Nucleus accumbens (tissue), 56 donors: ENCODE measurements around the gene TPM1.
"Not testable (repeated sequence)": the region's sequence is repeated elsewhere in the genome, so short reads cannot be mapped to it uniquely, and the experiment has no call there.

Experiments used
- DNase-seq, 56 donors: peaks; one replicate each; lab custom pipeline; 2025; lab: John Stamatoyannopoulos, UW

The TPM1 gene

GRCh38 chr15:63041974-63042876, at the start of gene TPM1:
TPM1 (plus strand) TSS chr15:63042747; CDS start chr15:63042830, 83 bp downstream.
- peak in 27 of 56 donors; percentile 6 to 78 (median 21) for DNase-seq

DNA sequence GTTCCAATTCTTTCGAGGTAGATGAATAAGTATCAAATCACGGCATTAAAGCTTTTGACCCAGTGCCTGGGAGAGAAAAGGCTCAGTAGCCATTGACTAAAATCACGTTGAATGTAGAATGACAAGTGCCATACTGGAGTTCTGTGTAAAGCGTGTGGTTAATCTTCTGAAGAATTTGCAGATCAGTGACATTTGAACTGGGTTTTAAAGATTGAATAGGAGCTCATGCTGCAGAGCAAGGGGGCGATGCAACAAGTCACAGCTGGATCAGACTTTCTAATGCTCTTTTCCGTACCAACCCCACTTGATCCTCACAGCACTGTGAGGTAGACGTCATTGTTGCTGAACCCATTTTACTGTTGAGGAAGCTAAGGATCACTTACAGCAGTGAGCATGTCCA, 49.5 kb upstream of the TPM1 start:
- DNase-seq = no peak

- DNase-seq = not testable (repeated sequence)
Observed at GRCh38 chr15:62993632-62994031, 48.9 kb upstream of the TPM1 start.

DNA sequence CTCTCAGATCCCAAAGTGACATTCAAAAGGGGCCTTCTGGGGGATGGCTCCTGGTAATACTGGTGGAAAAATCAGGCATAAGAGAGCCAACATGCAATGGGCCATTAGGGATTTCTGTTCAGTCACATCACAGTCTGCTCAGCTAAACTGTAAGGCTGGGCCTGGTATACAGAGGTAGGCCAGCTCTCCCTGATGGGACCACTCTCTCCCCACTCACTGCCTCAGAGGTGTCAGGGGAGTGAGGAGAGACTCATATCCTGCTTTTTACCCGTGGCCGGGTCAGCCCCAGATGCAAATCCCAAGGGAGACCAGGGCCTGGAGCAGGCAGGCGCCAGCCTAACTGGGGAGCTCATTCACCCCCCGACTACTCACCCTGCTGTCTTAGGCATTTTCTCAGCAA, 48.1 kb upstream of the TPM1 start:
- DNase-seq = no peak

- DNase-seq = no peak
Observed at GRCh38 chr15:62994975-62995681, 47.4 kb upstream of the TPM1 start.

DNA sequence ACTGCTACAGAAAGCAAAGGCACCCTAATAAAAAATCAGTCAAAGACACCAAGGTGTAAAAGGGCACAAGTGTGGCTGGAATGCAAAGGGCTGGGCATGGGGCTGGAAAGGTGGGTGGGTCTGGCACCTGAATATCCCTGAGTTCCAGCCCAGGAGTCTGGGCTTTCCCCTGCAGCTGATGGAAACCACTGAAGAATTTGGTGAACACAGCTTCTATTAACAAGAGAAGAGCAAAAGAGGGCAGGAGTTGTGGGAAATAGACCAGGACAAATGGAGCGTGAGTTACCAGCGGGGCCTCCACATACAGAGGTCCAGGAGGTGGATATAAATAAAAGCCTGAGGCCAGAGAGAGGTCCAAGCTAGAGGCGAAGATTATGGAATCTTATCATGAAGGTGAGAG, 45.1 kb upstream of the TPM1 start:
- no peak for DNase-seq

GRCh38 chr15:62998262-62998890, 44.2 kb upstream of the TPM1 start:
- DNase-seq = no peak

DNA sequence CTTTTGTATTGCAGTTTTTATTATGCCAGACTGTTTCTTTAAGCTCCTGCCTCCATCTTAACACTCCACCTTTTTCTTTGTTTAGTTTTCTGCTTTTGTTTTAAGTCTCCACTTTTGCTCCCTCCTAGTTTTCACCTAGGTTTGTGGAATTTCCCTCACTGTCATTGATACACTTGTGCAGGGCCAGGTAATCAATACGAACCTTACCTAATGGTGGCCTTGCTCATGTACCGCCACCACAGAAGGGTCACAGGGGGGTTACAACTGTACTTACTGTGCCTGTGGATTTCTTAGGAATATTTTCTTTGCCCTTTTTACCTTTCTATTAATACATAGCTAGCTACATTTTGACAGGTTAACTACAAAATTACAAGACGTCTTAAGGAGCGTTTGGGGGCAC, 43.4 kb upstream of the TPM1 start:
- no peak for DNase-seq

GRCh38 chr15:62999923-63000561, 42.5 kb upstream of the TPM1 start:
- DNase-seq = no peak

DNA sequence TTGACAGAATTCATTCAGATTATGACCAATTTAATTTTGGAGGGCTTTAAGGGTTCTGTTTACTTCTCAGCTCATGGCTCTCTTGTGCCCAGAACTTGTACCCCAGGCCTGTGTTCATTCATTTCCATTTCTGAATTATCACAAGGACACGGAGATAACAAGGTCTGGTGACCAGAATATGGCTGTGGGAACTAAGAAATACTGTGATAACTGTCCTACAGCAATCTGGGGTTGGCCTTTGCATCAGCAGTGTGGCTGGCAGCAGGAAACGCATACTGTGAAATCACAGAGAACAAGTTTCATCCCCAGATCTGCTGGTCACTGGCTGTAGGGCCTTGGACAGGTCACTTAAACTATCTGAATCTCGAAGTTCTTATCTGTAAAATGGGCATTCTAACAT, 41.8 kb upstream of the TPM1 start:
- no peak for DNase-seq

DNA sequence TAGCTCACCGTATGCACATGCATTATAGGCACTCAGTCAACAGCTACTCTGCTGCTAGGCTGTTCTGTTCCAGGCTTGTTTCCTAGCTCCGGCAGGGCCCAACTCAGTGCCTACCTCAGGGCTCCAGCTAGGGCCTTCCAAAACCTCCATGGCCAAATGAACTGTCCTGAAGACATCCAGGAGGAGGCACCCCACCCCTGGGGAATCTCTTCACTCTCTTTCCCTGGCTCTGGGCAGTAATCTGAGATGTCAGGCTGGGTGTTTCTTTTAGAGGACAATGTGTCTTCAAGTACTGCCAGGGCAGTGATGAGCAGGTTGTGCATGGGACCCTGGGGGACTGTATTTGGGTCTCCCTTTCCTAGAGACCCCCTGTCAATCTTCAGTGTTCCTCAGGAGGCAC, 38.3 kb upstream of the TPM1 start:
- no peak for DNase-seq

GRCh38 chr15:63006032-63006878, 36.3 kb upstream of the TPM1 start:
- DNase-seq = no peak

DNA sequence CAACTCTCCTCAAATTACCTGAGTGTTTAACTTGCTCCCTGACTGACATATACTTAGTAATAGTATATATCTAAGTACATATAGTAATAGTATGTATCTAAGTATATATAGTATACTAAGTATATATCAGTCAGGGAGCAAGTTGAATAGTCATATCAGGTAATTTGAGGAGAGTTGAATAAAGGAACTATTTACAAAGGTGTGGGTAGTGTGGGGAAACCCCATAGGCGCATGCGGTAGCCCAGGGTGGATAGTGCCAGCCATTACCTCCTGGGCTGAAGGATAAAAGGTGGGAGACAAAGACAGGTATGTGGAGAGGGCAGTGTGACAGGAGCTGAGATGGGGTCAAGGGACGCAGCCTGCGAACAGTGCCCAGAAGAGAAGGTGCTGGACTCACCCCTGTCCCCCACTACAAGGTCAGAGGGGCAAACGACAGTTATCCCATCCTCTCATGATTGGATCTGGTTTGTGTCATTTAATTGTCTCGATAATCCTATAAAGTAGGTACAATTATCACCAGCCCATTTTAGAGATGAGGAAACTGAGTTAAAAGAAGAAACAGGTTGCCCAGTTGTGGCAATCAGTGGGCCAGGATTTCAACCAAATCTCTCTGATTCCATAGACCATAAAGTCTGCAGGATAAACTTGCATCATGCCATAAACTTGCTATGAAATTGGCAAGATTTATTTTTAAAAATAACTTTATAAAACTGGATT, 34.1 kb upstream of the TPM1 start:
- no peak for DNase-seq

GRCh38 chr15:63010386-63010785, 32.2 kb upstream of the TPM1 start:
- no peak for DNase-seq

DNA sequence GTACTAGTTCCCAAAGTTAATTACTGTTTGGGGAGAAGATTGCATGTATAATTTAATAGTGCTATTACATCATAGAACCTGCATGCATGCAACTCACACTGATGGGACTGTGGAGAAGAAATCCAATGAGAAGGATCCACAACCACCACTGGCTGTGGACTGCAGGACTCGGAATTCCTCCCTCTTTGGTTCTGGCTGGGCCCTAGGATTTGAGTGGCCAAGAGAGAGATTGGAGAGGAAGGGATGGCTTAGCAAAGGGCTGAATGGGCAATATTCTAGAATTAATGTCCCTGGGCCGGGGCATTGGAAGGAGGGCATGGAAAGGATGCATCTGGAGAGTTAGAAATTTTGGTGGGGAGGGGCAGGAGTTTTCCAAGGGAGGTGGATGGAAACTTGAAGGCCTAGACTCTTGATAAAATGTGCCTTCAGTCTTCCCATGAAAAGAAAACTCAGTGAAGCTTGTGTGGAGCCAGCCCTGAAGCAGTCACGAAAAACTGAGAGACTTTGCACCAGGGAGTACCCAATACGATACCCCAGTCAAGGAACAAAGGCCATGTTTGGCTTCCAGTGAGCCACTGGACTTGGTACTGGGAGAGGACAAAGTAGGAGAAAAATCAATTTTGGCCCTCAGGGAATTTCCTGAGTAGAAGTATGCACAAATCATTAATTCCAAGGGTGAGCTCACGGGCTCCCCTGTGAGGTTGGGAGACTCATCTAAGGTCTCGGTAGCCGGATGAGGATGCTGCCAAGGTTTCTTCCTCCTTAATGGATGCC, 31.4 kb upstream of the TPM1 start:
- no peak for DNase-seq

- DNase-seq = no peak
Observed at GRCh38 chr15:63012444-63012843, 30.1 kb upstream of the TPM1 start.

GRCh38 chr15:63013052-63013808, 29.3 kb upstream of the TPM1 start:
- no peak for DNase-seq

DNA sequence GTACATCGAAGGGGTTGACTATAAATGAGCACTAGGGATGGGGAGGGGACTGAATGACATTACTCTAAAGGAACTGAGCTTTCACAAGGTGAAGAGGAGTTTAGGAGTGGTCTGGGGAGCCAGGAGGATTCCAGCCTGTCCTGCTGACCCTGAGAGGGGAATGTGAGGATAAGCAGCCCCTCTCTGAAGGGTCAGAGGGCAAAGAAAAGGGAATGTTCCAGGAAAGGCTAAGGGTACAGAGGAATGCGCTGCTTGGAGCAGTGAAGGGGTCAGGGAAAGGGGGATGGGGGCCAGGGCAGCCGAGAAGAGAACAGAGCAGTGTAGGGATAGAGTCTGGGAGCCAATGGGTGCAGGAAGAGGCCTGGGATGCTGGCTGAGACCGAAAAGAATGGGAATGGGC, 28.0 kb upstream of the TPM1 start:
- no peak for DNase-seq
